Muscle of leg (tissue), 11 donors: ENCODE results near the gene DPEP1. TPM values are rescaled to one million over a fixed set of nuclear protein-coding genes. Genes with fewer than 3 reads are reported as not detected.

Experiments used
- DNase-seq: peaks from one replicate; pipeline ENCODE4 v3.0.0; 2013
- H3K27ac ChIP-seq: one replicate; pipeline ENCODE4 v1.5.1; 2013; ENCODE audit warnings: mild to moderate bottlenecking, low read length, control low read depth
- H3K27me3 ChIP-seq: one replicate; pipeline ENCODE4 v1.6.1; 2013; ENCODE audit warnings: low read length; ENCODE audit not compliant: control insufficient read depth, insufficient read depth
- H3K36me3 ChIP-seq: one replicate; pipeline ENCODE4 v1.6.1; 2013; ENCODE audit warnings: low read length; ENCODE audit not compliant: control insufficient read depth, insufficient read depth
- H3K4me1 ChIP-seq: one replicate; pipeline ENCODE4 v1.6.1; 2013; ENCODE audit warnings: low read length; ENCODE audit not compliant: control insufficient read depth, insufficient read depth
- H3K4me3 ChIP-seq: one replicate; pipeline ENCODE4 v1.5.1; 2013; ENCODE audit warnings: low read length, control low read depth
- H3K9me3 ChIP-seq: replicated peaks from 2 replicates; pipeline ENCODE4 v1.6.1; 2013; ENCODE audit warnings: low read depth, low read length; ENCODE audit not compliant: control insufficient read depth
- WGBS: methylation state at CpG from one replicate; pipeline ENCODE4 v1.1.5; 2013; ENCODE audit warnings: missing lambda C conversion rate; ENCODE audit not compliant: insufficient coverage; 5-methylcytosine and 5-hydroxymethylcytosine counted together
- polyA plus RNA-seq, 8 donors: library from polyadenylated mRNA; unstranded; fragments of 120-200 nt; gene quantifications; one replicate each; pipeline versions ENCODE4 v1.2.1 to v1.2.3, GENCODE V29; 2013; ENCODE audit warnings: inconsistent platforms in 1 of 8, low replicate concordance in 1 of 8; ENCODE audit not compliant: insufficient read length in 8 of 8, insufficient read depth in 1 of 8
- total RNA-seq: library from RNA; stranded (reverse); fragments of 120-200 nt; gene quantifications from one replicate; pipeline ENCODE4 v1.2.4, GENCODE V29; 2013

The DPEP1 gene
- total and polyA plus RNA-seq, 9 donors: 0.35 to 10.5 (median 1.1) TPM

DNA sequence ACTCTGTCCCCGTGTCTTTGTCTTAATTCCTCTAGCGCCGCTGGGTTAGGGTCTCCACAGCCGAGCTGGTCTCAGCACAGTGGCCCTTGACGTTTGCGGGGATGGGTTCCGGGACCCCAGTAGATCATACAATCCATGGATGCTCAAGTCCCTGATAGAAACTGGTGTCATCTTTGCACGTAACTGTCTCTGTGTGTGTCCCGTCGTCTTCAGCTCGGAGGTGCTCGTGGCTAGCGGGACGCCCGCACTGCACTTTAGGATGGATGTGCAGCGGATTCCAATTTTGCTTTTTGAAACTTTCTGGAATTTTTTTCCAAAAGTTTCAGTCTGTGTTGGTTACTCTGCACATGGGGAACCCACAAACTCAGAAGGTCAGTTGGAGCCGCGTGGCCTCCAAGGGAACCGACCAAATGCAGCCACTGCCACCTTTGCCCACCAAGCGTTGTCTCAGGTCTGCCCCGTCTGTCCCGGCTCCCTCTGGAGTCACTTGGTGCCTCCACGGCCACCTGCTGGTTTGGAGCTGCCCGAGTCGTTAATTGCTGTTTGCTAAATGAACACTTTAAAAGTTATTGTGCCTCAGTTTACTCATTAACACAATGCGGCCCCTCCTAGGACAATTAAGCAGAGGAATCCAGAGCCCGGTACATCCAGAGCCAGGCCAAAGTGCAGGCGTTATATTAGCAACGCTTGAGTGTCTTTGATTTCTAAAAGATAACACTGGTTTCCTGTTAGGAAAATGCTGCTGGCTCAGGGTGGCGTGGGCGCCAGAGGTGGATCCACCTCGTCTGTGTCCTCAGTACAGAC is 5.3 kb upstream of the DPEP1 start:
- Histone ChIP-seq H3K27me3 (peaks cover 4% of the 10 kb centered on the region), H3K9me3 (no peaks in the 10 kb centered on the region), H3K36me3 (no peaks in the 10 kb centered on the region), H3K4me3 (no peak overlapping the region), H3K27ac (no peak overlapping the region), H3K4me1 (peaks cover 2% of the 10 kb centered on the region)
- 82% methylated on average over 25 of the region's 32 CpGs for WGBS
- DNase-seq: no peak

DNA sequence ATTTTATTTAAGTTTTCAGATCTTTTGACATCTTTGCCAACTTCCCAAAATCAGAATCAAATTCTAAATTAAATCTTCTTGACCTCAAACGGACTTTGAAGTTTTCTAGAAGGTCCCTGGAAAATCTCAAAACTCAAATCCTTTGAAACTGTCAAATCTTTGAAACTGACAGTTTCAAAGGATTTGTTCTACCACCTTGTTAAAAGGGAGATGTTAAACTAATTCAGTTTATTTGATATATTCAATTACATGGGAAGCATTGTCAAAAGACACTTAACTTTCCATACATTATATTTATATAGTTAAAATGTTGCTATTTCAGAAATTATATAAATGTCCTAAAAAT is 3.4 kb upstream of the DPEP1 start:
- Histone ChIP-seq H3K27ac (no peak overlapping the region), H3K27me3 (peaks cover 6% of the 10 kb centered on the region), H3K4me3 (no peak overlapping the region), H3K9me3 (no peaks in the 10 kb centered on the region), H3K36me3 (no peaks in the 10 kb centered on the region), H3K4me1 (peaks cover 7% of the 10 kb centered on the region)
- WGBS: no CpG with 5 or more reads among the region's 1 CpG
- no peak for DNase-seq

DNA sequence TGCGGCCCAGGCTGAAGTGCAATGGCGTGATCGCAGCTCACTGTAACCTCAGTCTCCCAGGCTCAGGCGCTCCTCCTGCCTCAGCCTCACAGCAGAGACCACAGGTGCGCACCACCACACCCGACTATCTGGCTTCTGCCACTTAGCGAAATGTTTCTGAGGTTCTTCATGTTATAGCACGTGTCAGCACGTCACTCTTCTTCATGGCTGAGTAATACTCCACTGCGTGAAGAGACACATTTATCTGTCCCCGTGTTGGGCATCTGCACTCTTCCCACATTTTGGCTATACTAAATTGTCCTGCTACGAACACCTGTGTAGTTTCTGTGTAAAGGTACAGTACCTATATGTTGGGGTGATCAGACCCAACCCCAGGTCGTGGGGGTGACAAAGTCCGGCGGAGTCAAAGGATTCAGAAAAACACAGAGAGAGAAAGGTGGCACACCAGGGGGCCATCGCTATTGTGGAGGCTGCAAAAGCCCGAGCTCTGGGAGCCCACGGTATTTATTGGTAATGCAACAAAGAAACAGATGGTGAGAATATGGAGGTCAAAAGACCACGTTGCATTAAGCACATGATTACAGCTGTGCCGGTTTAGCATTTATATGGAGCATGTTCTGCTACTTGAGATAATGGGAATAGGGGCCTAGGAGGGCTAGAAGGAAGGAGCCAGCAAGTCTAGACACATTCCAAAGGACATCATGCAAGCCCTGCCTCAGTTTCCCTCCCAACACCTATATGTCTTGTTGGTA is 851 bp upstream of the DPEP1 start:
- no peak overlapping the region for H3K4me3 ChIP-seq
- no peaks in the 10 kb centered on the region for H3K36me3 ChIP-seq
- H3K9me3 ChIP-seq: no peaks in the 10 kb centered on the region
- DNase-seq: no peak
- peaks cover 11% of the 10 kb centered on the region for H3K4me1 ChIP-seq
- H3K27me3 ChIP-seq: peaks cover 6% of the 10 kb centered on the region
- no peak overlapping the region for H3K27ac ChIP-seq
- 70% methylated on average over 17 of the region's 20 CpGs for WGBS

DNA sequence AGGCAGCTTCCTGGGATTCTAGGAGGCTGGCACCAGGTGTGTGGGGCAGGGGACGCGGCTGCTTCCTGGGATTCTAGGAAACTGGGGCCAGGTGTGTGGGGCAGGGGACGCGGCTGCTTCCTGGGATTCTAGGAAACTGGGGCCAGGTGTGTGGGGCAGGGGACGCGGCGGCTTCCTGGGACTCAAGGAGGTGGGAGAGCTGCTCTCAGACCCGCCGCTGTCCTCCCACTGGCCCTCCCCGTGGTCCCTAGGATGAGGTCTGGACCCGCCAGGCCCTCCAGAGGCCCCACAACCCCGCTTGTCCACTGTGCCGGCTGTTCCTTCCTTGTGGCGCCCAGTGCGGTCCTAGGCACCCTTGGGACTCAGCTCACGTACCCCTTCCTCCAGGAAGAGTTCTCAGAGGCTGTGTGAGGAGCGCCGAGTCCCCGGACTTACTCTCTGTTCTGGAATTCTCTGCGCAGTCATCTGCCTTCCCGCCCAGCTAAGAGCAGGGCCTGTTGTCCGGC is 565 bp downstream of the DPEP1 start:
- 79% methylated on average over 19 of the region's 22 CpGs for WGBS
- DNase-seq: no peak
- no peak overlapping the region for H3K27ac ChIP-seq
- peaks cover 11% of the 10 kb centered on the region for H3K4me1 ChIP-seq
- H3K4me3 ChIP-seq: no peak overlapping the region
- no peaks in the 10 kb centered on the region for H3K36me3 ChIP-seq
- H3K9me3 ChIP-seq: no peaks in the 10 kb centered on the region
- peaks cover 2% of the 10 kb centered on the region for H3K27me3 ChIP-seq

DNA sequence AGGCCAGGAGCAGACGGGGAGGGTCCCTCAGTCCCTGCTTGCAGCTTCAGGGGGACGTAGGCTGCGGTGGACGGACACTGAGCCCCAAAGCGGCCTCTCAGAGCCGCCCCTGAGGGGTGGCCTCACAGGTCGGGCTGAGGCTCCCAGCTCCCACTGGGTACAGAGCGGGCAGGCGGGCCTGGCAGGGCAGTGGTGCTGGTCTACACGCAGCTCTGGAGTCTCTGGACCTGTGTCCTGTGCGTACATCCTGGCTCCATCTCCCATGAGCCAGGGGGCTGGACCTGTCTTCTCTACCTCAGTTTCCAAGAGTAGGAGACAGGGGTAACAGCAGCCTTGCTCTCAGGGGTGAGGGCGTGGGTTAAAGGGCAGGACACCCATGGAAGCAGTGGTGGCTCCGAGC is 1.7 kb downstream of the DPEP1 start:
- H3K9me3 ChIP-seq: no peaks in the 10 kb centered on the region
- no peaks in the 10 kb centered on the region for H3K36me3 ChIP-seq
- H3K27ac ChIP-seq: no peak overlapping the region
- DNase-seq: no peak
- H3K27me3 ChIP-seq: peaks cover 4% of the 10 kb centered on the region
- H3K4me1 ChIP-seq: peaks cover 12% of the 10 kb centered on the region
- H3K4me3 ChIP-seq: no peak overlapping the region
- WGBS: 73% methylated on average over 13 of the region's 13 CpGs

DNA sequence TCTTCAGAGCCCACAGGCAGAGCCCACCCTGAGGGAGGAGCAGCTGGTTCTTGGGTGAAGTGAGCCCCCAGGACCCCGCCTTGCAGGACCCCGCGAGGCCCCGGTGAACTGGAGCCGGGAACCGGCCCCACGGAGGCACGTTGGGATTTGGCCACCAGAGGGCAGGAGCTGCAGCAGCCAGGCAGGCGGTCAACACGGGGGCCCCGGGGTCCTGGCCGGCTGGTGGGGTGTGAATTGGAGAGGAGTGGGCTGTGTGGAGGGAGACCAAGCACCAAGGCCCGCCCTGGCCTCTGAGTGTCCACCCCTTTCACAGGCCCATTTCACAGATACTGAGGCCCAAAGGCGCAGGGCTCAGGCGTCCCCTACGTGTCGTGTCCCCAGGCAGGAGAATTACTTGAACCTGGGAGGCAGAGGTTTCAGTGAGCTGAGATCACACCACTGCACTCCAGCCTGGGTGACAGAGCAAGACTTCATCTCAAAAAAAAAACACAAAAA is 2.2 kb downstream of the DPEP1 start:
- peaks cover 8% of the 10 kb centered on the region for H3K27me3 ChIP-seq
- DNase-seq: no peak
- no peak overlapping the region for H3K27ac ChIP-seq
- 17% methylated on average over 8 of the region's 17 CpGs for WGBS
- H3K36me3 ChIP-seq: no peaks in the 10 kb centered on the region
- no peaks in the 10 kb centered on the region for H3K9me3 ChIP-seq
- no peak overlapping the region for H3K4me3 ChIP-seq
- H3K4me1 ChIP-seq: peaks cover 13% of the 10 kb centered on the region

DNA sequence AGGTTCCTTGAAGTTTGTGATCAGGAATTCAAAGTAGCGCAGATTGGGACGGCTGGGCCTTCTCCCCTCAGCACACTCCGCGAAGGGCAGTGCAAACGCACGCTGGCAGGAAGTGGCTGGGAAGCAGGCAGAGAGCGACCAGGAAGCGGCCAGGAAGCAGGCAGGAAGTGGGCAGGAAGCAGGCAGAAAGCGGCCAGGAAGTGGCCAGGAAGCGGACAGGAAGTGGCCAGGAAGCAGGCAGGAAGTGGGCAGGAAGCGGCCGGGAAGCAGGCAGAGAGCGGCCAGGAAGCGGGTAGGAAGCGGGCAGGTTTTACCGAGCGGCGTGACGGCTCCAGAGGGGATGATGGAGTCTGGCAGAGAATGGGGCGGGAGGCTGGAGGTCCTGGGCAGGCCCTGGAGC is 3.2 kb downstream of the DPEP1 start:
- Histone ChIP-seq H3K36me3 (no peaks in the 10 kb centered on the region), H3K9me3 (no peaks in the 10 kb centered on the region), H3K4me1 (peaks cover 13% of the 10 kb centered on the region), H3K27me3 (peaks cover 11% of the 10 kb centered on the region), H3K4me3 (no peak overlapping the region), H3K27ac (no peak overlapping the region)
- WGBS: 78% methylated on average over 20 of the region's 20 CpGs
- no peak for DNase-seq

DNA sequence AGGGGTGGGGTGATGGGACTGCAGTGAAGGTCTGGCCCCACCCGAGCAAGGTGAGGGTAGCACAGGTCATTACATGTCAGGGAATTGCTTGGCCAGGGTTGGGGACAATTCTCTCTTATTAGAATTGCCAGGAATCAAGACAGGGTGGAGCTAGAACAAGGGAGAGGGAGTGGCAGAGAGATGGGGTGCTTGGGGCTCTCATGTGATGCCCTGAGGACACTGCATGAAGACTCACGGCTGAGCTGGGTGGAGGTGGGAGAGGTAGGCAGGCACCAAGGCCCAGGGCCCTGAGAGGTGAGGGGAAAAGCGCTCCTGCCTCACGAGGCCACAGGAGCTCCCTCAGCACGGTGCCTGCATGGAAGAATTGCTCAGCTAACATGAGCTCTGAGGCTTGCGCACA is 3.6 kb downstream of the DPEP1 start:
- WGBS: 51% methylated on average over 6 of the region's 6 CpGs
- Histone ChIP-seq H3K27ac (no peak overlapping the region), H3K4me3 (no peak overlapping the region), H3K9me3 (no peaks in the 10 kb centered on the region), H3K36me3 (no peaks in the 10 kb centered on the region), H3K4me1 (peaks cover 13% of the 10 kb centered on the region), H3K27me3 (peaks cover 11% of the 10 kb centered on the region)
- DNase-seq: no peak

DNA sequence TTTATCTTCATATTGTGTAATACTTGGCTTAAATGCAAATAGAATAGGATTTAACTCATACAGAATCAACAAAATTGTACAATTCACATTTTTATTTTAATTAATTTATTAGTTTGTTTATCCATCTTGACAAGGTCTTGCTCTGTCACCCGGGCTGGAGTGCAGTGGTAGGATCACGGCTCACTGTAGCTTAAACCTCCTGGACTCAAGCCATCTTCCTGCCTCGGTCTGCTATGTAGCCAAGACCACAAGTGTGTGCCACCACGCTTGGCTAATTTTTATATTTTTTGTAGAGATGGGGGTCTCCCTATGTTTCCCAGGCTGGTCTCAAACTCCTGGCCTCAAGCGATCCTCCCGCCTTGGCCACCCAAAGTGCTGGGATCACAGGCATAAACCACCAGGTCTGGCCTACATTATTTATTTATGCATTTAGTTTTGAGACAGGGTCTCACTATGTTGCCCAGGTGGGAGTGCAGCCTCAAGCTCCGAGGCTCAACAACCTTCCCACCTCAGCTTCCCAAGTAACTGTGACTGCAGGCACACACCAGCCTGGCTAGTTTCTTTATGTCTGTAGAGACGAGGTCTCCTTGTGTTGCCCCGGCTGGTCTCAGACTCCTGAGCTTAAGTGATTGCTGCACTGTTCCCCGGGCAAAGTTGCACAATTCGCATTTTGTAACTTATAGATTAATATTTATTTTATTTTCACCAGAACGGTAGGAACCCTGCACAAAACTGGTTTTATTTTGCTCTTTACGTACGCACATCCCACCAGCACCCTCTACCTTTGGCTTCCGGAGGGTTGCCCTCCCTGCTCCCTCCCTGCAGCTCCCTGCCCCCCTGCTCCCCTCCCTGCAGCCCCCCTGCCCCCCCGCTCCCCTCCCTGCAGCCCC is 4.9 kb downstream of the DPEP1 start:
- 15% methylated on average over 3 of the region's 16 CpGs for WGBS
- H3K27me3 ChIP-seq: peaks cover 19% of the 10 kb centered on the region
- H3K4me1 ChIP-seq: peaks cover 9% of the 10 kb centered on the region
- H3K9me3 ChIP-seq: no peaks in the 10 kb centered on the region
- DNase-seq: no peak
- no peak overlapping the region for H3K4me3 ChIP-seq
- H3K36me3 ChIP-seq: no peaks in the 10 kb centered on the region
- H3K27ac ChIP-seq: no peak overlapping the region
